Activated naive CD4-positive, alpha-beta T cell treated with anti-CD3 and anti-CD28 coated beads for 36 hours (primary cell): ENCODE data around the gene MYO9A. TPM values are rescaled to one million over a fixed set of nuclear protein-coding genes. Genes with fewer than 3 reads are reported as not detected.

Experiments
- CTCF ChIA-PET: fragments of 350-600 bp; sonication (Branson Sonifier 250); formaldehyde crosslinking; loops from one replicate; lab custom pipeline; 2021; ENCODE audit warnings: antibody characterized with exemption; lab: Charles Lee
- DNase-seq: peaks from one replicate; pipeline ENCODE4 v3.0.0-alpha.2; 2020
- H3K27ac Mint-ChIP-seq: one replicate; pipeline ENCODE4 v1.8.0; 2021; ENCODE audit warnings: mild to moderate bottlenecking, mixed read lengths
- H3K27me3 Mint-ChIP-seq: one replicate; pipeline ENCODE4 v1.8.0; 2021; ENCODE audit warnings: low read depth, mixed read lengths
- H3K36me3 Mint-ChIP-seq: one replicate; pipeline ENCODE4 v1.8.0; 2021; ENCODE audit warnings: low read depth, mixed read lengths
- H3K4me1 Mint-ChIP-seq: one replicate; pipeline ENCODE4 v1.8.0; 2021; ENCODE audit warnings: low read depth, mixed read lengths
- H3K4me3 Mint-ChIP-seq: one replicate; pipeline ENCODE4 v1.8.0; 2021; ENCODE audit warnings: mild to moderate bottlenecking, moderate library complexity, mixed read lengths
- H3K9me3 Mint-ChIP-seq: one replicate; pipeline ENCODE4 v1.8.0; 2021; ENCODE audit warnings: mixed read lengths
- intact Hi-C: fragments of 100-400 bp; cut with micrococcal nuclease; formaldehyde crosslinking; loops from one replicate; pipeline ENCODE4 v1.15.1; 2023
- total RNA-seq, 2 experiments: library from RNA; stranded (reverse); gene quantifications; one replicate each; pipeline ENCODE4 v1.2.3, GENCODE V29; 2021

Gene MYO9A
- total RNA-seq, 2 experiments from 2014 or later = 9.5 to 10.0 TPM

DNA sequence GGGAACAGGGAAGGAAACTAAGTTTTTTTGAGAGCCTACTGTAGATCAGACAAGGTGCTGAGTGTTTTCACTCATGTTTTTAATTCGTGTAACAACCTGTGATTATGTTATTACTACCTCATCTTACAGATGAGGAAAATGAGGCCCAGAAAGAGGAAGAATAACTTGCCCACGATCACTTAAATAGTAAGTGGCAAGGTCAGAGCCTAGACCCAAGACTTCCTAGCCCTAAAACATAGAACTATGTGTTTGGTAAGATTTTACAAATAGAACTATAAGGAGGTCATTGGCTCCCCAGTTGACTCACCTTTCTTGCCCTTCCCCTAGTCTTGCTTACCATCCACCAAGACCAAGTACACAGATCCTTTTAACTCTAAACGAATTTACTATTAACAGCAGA, 14.0 kb upstream of the MYO9A start:
- Mint-ChIP-seq H3K9me3 (no peaks in the 10 kb centered on the region), H3K4me1 (no peaks in the 10 kb centered on the region), H3K27me3 (no peaks in the 10 kb centered on the region), H3K4me3 (no peak overlapping the region), H3K27ac (no peak overlapping the region), H3K36me3 (no peaks in the 10 kb centered on the region)
- DNase-seq = no peak
- intact Hi-C loops = no loop called here
- CTCF ChIA-PET = no interaction called here

DNA sequence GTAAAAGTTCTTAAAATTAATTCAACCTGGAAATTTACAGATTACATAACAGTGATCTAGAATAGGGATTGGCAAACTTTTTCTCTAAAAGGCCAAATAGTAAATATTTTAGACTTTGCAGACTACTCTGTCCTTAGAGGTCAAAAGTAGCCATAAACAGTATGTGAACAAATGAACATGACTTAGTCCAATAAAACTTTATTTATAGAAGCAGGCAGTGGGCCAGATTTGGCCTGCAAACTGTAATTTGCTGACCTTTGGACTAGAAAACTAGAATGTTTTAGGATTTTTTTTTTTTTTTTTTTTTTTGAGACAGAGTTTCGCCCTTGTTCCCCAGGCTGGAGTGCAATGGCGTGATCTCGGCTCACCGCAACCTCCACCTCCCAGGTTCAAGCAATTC, 12.3 kb upstream of the MYO9A start:
- Mint-ChIP-seq H3K4me3 (no peak overlapping the region), H3K9me3 (no peaks in the 10 kb centered on the region), H3K27me3 (no peaks in the 10 kb centered on the region), H3K27ac (no peak overlapping the region), H3K36me3 (no peaks in the 10 kb centered on the region), H3K4me1 (no peaks in the 10 kb centered on the region)
- intact Hi-C loops = no loop called here
- DNase-seq = no peak
- CTCF ChIA-PET = no interaction called here

DNA sequence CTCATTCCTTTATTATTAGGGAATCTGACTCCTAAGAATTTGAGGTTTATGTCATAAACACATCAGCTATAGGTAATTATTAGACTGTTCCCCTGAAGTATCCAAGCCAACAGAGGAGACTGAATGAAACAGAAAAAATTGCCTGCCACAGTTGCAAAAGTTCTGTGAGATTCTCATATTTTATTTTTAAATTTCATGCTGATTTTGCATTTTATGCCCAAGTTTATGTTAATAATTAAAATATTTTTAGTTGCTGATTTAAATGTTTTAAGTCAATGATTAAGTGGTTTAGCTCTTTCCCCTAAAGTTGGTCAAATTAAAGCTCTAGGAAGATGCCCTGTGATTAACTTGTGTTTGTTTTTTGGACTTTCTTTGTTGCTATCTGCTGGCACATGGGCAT, 10.4 kb upstream of the MYO9A start:
- H3K4me3 Mint-ChIP-seq = no peak overlapping the region
- DNase-seq = no peak
- no peaks in the 10 kb centered on the region for H3K4me1 Mint-ChIP-seq
- no peaks in the 10 kb centered on the region for H3K9me3 Mint-ChIP-seq
- CTCF ChIA-PET = interaction anchor here (0.6 kb wide), 1 partner anchor 25 kb away, joined by 4 read pairs; no protein-coding TSS in a partner anchor
- H3K27ac Mint-ChIP-seq = no peak overlapping the region
- intact Hi-C loops = no loop called here
- no peaks in the 10 kb centered on the region for H3K27me3 Mint-ChIP-seq
- no peaks in the 10 kb centered on the region for H3K36me3 Mint-ChIP-seq

DNA sequence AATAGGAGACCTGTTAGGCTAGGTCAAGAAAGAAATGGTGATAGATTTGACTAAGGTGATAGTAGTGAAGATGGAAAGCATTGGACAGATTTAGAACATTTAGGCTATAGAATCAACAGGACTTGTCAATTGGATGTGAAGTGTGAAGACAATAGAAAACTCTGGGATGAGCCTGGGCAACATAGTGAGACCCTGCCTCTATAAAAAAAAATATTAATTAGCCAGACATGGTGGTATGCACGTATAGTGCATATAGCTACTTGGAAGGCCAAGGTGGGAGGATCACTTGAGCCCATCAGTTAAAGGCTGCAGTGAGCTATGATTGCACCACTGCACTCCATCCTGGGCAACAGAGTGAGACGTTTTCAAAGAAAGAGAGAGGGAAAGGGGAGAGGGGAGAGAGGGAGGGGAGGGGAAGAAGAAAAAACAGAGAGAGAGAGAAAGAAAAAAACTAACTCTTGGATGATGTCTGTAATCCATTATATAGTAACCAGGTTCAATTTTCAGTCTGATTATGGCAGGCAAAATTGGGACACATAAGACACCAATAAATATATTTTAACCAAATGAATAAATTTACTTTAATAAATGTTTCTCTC, 9.9 kb upstream of the MYO9A start:
- H3K4me1 Mint-ChIP-seq = no peaks in the 10 kb centered on the region
- intact Hi-C loops = no loop called here
- no peaks in the 10 kb centered on the region for H3K27me3 Mint-ChIP-seq
- no peaks in the 10 kb centered on the region for H3K36me3 Mint-ChIP-seq
- no peak overlapping the region for H3K4me3 Mint-ChIP-seq
- H3K9me3 Mint-ChIP-seq = no peaks in the 10 kb centered on the region
- CTCF ChIA-PET = interaction anchor here (0.6 to 1.0 kb wide), 2 partner anchors 21 to 25 kb away, joined by 3 to 4 read pairs; no protein-coding TSS in a partner anchor
- DNase-seq = no peak
- H3K27ac Mint-ChIP-seq = no peak overlapping the region

DNA sequence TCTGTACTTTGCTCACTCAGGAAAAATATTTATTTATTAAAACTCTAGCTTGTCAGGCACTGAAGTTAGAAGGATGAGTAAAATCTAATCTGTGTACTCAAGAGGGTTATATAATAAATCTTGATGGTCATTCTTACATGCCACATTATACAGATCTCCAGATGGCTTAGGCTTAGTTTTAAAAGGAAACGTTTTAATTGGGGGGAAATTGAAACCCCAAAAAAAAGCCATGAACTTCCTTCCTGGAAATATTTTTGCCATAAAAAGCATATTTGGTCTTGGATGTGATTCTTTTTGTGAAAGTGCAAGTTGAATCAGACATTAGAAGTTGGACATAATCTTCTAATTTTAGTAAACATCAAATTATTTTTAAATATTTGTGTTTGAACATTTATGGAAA, 6.3 kb upstream of the MYO9A start:
- Mint-ChIP-seq H3K36me3 (no peaks in the 10 kb centered on the region), H3K27ac (no peak overlapping the region), H3K9me3 (no peaks in the 10 kb centered on the region), H3K4me1 (peaks cover 3% of the 10 kb centered on the region), H3K4me3 (no peak overlapping the region), H3K27me3 (no peaks in the 10 kb centered on the region)
- DNase-seq = no peak
- CTCF ChIA-PET = no interaction called here
- intact Hi-C loops = no loop called here

DNA sequence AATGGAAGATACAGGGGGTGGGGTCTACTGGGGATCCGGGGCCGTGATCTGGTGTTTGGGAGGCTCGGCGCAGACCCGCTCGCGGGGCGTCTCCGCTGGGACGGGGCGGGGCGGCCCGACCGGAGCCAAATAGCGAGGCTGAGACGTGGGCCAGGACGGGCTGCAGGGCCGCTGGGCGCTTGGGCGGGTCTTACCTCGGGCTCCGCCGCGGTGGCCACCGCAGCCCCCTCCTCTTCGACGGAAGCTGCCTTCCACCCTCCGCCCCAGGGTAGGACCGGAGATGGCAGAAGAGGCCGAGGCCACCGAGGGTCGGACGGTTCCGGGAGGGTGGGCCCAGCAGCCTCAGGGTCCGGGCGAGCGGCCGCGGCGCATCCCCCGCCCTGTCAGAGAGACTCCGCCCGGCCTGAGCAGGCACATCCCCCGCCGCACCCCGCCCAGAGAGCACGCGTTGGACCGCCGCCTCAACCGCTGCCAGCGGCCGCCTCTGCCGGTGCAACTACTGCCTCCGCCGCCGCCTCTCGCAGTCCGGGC, 399 bp downstream of the MYO9A start:
- CTCF ChIA-PET = no interaction called here
- peak overlapping the region; percentile 95 for H3K4me3 Mint-ChIP-seq
- H3K9me3 Mint-ChIP-seq = no peaks in the 10 kb centered on the region
- DNase-seq = peak; percentile 57
- peak overlapping the region; percentile 7 for H3K27ac Mint-ChIP-seq
- no peaks in the 10 kb centered on the region for H3K27me3 Mint-ChIP-seq
- no peaks in the 10 kb centered on the region for H3K36me3 Mint-ChIP-seq
- intact Hi-C loops = loop anchor here (1.0 to 10.0 kb wide), 6 partner anchors 111 to 1517 kb away; partner anchors contain the start of genes HEXA, NPTN and PARP6
- H3K4me1 Mint-ChIP-seq = peaks cover 31% of the 10 kb centered on the region

DNA sequence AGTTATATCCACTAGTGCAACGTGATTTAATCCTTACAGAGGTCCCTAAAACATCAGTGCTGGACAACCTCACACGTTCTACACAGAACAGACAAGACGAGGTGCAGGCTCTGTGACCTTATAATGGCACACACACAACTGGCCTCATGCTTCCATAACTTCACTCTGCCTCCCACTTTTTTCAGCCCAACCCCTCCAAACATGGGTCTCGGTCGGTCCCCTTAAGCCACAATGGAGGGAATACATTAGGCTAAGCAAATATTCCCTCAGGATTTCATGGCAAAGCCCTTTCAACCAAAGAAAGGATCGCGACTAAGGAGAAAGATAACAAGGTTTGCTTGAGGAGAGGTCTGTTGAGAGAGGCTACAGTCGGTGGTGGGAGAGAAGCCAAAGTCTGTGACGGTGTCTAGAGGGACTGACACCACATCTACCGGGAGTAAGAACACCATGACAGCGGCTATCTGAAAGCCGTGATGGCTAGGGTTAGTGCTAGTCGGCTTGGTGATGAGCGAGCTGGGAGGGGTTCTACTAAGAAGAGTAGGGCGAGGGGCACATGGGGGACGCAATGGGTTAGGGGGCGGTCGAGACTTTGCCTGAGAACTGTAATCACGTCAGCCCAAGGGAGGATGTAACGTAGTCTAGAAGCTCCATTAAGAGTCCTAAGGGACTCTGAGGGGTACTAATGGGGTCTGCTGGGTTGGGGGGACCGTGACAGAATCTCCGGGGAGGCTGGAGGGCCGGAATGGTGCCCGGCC, 1.0 kb downstream of the MYO9A start:
- no peaks in the 10 kb centered on the region for H3K27me3 Mint-ChIP-seq
- intact Hi-C loops = loop anchor here (10.0 kb wide), 1 partner anchor 1518 kb away; the partner anchor contains the start of gene NPTN
- H3K9me3 Mint-ChIP-seq = no peaks in the 10 kb centered on the region
- peak overlapping the region; percentile 7 for H3K27ac Mint-ChIP-seq
- peaks cover 31% of the 10 kb centered on the region for H3K4me1 Mint-ChIP-seq
- DNase-seq = peak; percentile 30
- CTCF ChIA-PET = no interaction called here
- H3K4me3 Mint-ChIP-seq = peak overlapping the region; percentile 95
- H3K36me3 Mint-ChIP-seq = no peaks in the 10 kb centered on the region

DNA sequence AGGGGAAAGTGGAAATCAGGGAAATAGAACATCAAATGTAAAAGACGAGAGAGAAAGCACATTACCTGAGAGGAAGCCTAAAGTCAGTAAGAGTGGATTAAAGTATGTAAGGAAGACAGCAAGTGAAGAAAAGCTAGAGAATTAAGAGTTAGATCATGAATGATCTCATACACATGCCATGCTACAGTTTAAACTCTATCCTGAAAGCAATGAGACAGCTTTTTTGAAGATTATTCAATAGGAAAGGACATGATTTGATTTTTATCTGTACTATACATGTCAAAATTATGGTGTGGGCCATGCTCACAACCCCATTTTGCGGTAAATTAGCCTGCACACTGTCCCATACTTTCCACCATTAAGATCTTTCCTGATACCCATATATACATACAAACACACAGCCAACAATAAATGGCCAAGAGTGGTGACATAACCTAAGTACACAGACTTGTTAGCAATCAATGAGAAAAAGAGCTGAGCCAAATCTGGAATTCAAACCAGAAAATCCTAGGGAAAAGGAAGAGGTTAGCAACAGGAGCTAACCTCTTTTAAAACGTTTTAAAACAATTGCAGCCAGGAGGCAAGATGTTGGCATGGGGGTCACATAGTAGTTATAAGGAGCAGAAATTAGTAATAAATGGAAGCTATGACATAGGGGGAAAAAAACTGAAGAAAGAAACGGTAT, 4.5 kb downstream of the MYO9A start:
- no peaks in the 10 kb centered on the region for H3K27me3 Mint-ChIP-seq
- H3K4me3 Mint-ChIP-seq = no peak overlapping the region
- H3K4me1 Mint-ChIP-seq = peaks cover 21% of the 10 kb centered on the region
- DNase-seq = no peak
- intact Hi-C loops = loop anchor here (10.0 kb wide), 1 partner anchor 1521 kb away; the partner anchor contains the start of gene NPTN
- no peaks in the 10 kb centered on the region for H3K9me3 Mint-ChIP-seq
- no peak overlapping the region for H3K27ac Mint-ChIP-seq
- CTCF ChIA-PET = interaction anchor here (1.8 kb wide), 1 partner anchor 43 kb away, joined by 5 read pairs; no protein-coding TSS in a partner anchor
- no peaks in the 10 kb centered on the region for H3K36me3 Mint-ChIP-seq

DNA sequence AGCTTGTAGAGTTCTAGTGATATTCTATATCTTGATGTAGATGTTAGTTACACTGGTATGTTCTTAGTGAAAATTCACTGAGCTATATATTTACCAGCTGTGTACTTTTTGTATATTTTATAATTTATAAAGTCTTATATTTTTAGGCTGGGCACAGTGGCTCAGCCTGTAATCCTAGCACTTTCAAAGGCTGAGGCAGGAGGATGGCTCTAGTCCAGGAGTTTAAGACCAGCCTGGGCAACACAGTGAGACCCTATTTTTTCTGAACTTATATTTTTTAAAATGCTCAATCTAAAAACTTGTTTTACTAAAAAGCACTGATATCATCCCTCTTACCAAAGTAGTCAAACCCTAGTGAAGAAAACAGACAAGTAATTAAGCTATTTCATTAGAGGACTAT, 5.1 kb downstream of the MYO9A start:
- H3K9me3 Mint-ChIP-seq = no peaks in the 10 kb centered on the region
- DNase-seq = no peak
- intact Hi-C loops = loop anchor here (10.0 kb wide), 1 partner anchor 1522 kb away; the partner anchor contains the start of gene NPTN
- no peak overlapping the region for H3K27ac Mint-ChIP-seq
- no peak overlapping the region for H3K4me3 Mint-ChIP-seq
- CTCF ChIA-PET = interaction anchor here (0.6 to 1.8 kb wide), 3 partner anchors 39 to 328 kb away, joined by 3 to 5 read pairs (median 3); no protein-coding TSS in a partner anchor
- no peaks in the 10 kb centered on the region for H3K36me3 Mint-ChIP-seq
- peaks cover 23% of the 10 kb centered on the region for H3K4me1 Mint-ChIP-seq
- H3K27me3 Mint-ChIP-seq = no peaks in the 10 kb centered on the region

DNA sequence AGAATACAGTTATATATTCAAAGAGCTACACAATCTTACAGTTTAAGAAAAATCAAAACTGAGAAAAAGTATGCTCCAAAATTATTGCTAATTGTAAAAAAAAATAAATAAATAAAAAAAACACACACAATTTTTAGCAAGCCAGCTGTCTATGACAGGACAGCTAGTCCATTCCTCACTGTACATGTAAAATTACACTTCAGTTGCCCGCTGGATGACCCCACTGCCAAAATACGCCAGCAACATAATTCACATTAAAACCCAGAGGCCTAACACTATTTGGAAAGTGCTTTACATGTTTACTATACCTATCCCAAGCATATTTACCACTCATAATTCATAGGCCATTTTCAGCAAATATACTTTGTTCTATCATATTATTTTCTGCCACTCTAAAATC, 5.8 kb downstream of the MYO9A start:
- Mint-ChIP-seq H3K4me1 (peaks cover 23% of the 10 kb centered on the region), H3K27me3 (no peaks in the 10 kb centered on the region), H3K27ac (no peak overlapping the region), H3K36me3 (no peaks in the 10 kb centered on the region), H3K4me3 (no peak overlapping the region), H3K9me3 (no peaks in the 10 kb centered on the region)
- CTCF ChIA-PET = interaction anchor here (0.6 to 0.7 kb wide), 2 partner anchors 24 to 328 kb away, joined by 3 read pairs; no protein-coding TSS in a partner anchor
- no peak for DNase-seq
- intact Hi-C loops = loop anchor here (10.0 kb wide), 1 partner anchor 1523 kb away; the partner anchor contains the start of gene NPTN

DNA sequence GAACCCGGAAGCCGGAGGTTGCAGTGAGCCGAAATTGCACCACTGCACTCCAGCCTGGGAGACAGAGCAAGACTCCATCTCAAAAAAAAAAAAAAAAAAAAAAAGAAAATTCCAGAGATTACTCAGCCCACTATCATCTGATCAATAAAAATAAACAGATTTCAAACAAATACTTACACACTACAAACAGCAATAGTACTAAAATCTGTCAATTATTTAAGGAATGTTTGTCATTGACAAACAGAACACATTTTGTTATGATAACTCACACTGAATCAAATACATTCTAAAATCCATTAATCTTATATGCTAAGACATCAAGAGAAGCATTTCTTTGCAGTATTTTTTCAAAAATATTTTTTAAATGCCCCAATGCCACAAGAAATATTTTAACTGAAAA, 7.6 kb downstream of the MYO9A start:
- intact Hi-C loops = loop anchor here (10.0 kb wide), 1 partner anchor 1524 kb away; the partner anchor contains the start of gene NPTN
- CTCF ChIA-PET = interaction anchor here (0.7 kb wide), 1 partner anchor 1567 kb away, joined by 3 read pairs; no protein-coding TSS in a partner anchor
- no peak overlapping the region for H3K27ac Mint-ChIP-seq
- no peak for DNase-seq
- no peaks in the 10 kb centered on the region for H3K9me3 Mint-ChIP-seq
- H3K4me1 Mint-ChIP-seq = peaks cover 12% of the 10 kb centered on the region
- no peak overlapping the region for H3K4me3 Mint-ChIP-seq
- H3K27me3 Mint-ChIP-seq = no peaks in the 10 kb centered on the region
- no peaks in the 10 kb centered on the region for H3K36me3 Mint-ChIP-seq

DNA sequence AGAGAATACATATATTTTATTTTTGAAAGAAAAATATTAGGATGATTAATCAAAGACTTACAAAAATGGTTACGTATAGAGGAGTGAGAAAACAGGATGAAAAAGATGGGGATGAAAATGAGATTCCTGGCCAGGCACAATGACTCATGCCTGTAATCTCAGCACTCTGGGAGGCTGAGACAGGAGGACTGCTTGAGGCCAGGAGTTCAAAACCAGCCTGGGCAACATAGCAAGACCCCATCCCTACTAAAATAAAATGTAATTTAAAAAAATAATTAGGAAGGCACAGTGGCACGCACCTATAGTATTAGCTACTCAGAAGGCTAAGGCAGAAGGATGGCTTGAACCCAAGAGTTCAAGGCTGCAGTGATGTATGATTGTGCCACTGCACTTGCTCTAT, 11.9 kb downstream of the MYO9A start:
- Mint-ChIP-seq H3K27ac (no peak overlapping the region), H3K9me3 (no peaks in the 10 kb centered on the region), H3K36me3 (no peaks in the 10 kb centered on the region), H3K4me1 (peaks cover 3% of the 10 kb centered on the region), H3K4me3 (no peak overlapping the region), H3K27me3 (no peaks in the 10 kb centered on the region)
- intact Hi-C loops = no loop called here
- CTCF ChIA-PET = no interaction called here
- no peak for DNase-seq
